Activated gamma-delta T cell treated with Interleukin-2 at 50 U/mL for 16 hours (primary cell): ENCODE results near the gene TEX12.
"Not testable (repeated sequence)": the region's sequence is repeated elsewhere in the genome, so short reads cannot be mapped to it uniquely, and the experiment has no call there.

ENCODE experiments used
- DNase-seq: peaks from one replicate; pipeline ENCODE4 v3.0.0-alpha.2; 2020

TEX12 gene, protein sequence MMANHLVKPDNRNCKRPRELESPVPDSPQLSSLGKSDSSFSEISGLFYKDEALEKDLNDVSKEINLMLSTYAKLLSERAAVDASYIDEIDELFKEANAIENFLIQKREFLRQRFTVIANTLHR

DNA sequence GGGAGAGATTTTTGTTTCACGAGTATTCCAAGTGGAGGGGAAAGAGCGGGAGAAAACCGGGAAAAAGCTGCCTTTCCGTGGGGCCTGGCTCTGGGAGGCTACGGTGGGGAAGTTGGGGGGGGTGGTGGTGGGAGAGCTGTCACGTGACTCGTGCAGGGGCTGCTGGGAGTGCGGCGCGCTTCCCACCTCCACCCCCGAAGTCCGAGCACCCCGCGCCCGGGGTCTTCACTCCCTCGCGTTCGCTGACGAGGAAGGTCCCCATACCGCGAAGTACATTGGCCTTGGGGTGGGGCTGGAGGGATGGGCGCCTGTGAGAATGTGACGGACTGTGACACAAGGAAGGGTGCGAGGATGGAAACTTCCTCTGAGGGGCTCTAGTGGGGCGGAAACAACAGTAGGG is at the start of gene TEX12:
TSS of gene TEX12 (plus strand) at position 228 of the 400 bp plus-strand sequence. CDS start 1,897 bp downstream, outside the sequence.
- DNase-seq, result no peak

DNA sequence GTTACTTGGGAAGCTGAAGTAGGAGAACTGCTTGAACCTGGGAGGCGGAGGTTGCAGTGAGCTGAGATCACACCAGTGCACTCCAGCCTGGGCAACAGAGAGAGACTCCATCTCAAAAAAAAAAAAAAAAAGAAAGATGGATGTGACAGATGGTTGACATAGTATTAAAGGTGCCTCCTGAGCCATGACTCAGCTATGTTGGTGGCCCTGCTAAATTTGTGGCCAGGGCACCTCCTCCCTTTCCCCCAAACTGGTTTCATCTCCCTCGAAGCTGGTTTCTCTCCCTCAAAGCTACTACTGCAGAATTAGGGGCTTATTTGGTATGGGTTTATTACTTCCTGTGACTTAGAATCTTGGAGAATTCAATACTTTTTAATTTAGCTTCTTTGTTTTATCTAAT is 49.0 kb upstream of the TEX12 start:
- DNase-seq, result no peak

DNA sequence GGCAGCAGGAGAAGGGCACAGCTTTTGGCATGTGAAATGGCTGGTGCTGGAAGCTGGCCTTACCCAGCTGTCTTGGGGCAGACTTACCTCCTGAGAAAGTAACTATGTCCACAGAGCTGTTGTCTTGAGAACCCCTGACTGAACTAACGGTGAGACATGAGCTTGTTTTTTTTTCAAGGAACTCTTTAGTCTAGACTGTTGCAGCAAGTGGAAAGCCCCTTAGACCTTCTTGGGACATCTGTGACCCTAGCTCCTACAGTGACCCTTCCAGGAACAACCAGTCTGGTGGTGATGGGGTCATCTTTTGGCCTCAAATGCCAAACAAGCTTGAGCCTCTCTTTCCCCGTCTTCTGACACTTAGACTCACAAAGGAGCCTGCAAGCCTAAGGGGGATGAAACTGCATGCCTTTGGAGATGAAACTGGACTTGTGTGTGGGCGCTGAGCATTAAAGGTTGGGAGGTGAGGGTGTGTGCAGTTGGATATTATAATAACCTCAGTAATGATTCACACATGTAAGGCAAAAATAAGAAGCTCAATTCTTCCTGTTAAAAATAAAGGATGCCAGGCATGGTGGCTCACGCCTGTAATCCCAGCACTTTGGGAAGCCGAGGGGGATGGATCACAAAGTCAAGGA is 45.1 kb upstream of the TEX12 start:
- DNase-seq, result no peak

DNA sequence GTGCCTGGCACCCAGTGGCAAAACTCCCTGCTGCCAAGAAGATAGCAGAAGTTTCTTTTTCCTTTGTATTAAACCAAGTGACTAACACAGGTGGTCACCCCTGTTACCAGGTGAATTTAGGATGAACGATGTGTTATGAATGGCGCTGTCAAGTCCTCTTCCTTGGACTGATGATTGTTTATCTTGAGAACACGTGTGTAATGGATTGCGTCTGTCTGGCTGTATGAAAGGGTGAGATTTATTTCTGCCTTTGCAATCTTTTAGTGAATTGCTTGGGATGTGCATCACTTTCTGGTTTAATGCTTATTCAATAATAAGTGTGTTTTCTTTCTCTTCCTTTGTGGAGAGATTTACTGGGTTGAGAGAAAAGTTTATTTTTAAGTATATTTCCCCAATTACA is 44.0 kb upstream of the TEX12 start:
- no peak for DNase-seq

DNA sequence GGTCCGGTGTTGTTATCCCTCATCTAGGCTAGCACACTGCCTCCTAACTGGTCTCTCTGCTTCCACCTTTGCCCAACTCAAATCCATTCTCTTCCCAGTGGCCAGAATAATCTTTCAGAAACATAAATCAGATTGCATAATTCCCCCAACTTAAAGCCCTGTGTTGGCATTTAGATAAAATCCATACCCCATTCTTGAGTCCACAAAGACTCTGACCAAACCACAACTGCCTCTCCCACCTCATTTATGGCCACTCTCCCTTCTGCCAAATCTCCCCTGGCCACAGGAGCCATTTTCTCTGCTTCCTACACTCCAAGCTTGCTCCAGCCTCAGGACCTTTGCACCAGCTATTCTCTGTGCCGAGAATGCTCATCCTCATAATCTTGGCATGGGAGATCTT is 40.1 kb upstream of the TEX12 start:
- DNase-seq, result no peak

DNA sequence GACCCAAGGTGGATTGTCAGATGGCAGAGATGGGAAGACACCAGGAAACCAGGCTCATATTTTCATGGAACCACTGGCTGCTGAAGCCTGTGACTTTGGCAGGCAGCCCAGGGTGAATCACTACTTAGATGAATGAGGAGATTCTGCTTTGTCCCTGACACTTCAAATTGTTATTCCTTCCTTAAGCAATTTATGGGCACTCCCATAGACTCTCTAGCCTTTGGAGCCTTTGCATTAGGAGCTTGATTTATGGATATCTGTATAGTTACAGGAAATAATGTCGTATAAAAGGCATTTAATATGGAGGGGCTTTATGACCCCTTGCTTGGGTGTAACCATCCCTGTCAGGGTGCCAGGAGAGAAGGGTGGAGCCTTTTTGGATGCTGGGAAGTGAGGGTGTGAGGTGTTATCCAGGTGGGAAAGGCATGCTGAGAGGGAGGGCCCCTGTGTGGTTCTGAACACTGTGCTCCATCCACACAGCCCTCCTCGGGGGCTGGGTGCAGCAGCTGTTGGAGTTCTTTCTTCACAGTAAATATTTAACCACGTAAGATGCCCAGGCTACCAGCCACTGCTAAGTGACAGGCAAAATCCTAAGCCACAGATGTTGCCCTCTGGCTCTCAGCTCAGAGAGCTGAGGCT is 38.6 kb upstream of the TEX12 start:
- DNase-seq, result no peak

DNA sequence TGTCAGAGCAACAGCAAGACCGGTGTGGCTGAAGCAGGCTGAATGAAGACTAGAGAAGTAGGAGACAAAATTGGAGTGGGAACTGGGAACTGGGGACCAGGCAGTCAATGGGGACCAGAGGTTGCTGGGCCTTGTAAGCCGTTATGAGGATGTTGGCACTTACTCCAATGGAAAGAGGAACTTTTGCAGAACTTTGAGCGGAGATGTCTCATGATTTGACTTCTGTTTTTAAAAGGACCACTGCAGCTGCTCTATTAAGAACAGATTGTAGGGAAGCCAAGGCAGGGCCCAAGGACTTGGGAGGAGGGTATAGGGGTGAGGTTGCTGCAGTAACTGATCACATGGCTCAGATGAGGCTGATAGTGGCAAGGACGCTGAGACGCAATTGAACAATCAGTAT is 37.5 kb upstream of the TEX12 start:
- DNase-seq, result no peak

DNA sequence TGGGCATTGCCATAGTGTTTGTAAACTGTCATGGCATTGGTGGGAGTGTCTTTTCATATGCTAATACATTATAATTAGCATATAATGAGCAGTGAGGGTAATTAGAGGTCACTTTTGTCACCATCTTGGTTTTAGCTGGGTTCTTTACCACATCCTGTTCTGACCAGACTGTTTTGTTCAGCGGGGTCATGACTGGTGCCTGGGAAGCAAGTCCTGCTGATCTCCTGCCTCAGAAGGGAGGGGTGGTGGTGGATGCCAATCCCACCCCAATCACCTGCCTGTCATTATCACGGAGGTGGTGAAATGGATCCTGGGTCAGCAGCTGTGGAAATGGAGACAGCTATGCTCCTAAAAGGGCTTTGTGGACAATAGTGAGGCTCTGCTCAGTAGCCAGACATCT is 34.4 kb upstream of the TEX12 start:
- DNase-seq, result no peak

DNA sequence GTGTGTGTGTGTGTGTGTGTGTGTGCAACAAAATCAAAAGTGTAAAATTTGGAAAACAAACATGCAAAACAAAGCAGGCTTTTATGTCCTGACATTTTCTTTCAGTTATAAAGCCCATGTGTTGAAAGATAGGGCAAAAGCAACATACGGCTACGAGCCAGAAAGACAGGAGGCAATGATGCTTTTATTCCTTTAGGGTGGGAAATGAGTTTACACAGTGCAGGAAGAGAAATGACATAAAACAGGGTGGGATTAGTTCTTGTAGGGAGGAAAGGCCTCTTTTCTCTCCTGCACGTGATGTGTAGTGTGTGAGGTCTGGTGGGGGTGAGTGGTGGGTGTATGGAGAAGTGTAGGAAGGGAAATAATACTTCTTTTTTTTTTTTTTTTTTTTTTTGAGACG is 32.7 kb upstream of the TEX12 start:
- no peak for DNase-seq

DNA sequence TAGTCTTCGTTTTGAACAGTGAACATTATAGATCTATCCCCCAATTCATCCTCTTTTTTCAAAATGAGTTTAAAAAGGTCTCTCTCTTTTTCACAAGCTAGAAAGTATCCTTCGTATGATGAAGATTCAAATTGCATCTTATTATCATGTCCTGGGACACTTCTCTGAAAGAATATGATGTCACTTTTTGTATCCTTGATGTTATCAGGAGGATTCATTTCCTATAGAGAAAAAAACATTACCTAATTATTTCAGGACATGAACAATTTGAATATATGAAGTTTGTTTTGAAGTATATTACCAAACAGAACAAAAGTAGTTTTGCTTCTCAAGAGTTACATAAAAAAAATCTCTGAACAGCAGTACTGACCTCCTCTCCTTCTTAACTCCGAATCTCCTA is 23.6 kb upstream of the TEX12 start:
- DNase-seq, result no peak

DNA sequence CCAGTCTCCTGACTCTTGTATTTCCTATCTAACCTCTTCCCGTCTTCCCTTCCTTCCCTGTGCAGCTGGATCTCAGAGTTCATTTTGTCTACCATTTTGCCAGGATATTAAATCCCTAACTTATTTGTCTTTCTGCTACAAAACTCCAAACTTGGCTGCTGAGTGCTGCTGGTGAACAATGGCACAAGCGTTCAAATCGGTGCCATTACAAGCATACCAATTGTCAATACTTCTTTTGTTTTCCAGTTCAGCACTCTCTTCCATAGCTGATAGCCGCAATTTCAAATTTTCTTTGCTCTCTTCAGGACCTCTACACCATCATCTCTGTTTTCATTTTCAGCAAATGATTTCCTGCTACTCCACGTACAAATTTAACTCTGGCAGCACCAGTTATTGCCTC is 16.7 kb upstream of the TEX12 start:
- DNase-seq, result no peak

DNA sequence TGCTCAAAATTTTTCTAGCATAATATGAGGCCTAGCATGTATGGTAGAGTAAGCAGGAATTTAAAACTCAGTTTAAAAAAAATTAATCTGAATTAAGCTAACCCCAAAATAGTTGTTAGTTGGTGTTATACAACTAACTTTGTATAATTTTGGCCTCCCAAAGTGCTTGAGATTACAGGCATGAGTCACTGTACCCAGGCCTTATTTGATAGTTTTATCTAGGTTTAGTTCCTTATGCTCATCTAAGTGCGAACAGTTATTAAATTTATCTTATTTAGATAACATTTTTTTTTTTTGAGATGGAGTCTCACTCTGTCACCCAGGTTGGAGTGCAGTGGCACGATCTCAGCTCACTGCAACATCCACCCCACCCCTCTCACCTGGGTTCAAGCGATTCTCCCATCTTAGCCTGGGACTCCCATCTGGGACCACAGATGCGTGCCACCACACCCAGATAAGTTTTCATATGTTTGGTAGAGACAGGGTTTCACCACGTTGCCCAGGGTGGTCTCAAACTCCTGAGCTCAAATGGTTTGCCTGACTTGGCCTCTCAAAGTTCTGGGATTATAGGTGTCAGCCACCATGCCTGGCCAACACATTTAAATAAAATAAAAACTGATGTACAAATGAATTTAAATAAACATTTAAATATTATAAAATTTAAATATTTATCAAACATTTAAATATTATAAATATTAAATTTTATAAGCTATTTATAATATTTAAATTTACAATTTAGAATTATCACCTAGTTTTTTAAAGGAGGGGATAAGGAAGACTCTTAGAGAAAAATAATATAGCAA is 10.8 kb upstream of the TEX12 start:
- DNase-seq, result no peak

DNA sequence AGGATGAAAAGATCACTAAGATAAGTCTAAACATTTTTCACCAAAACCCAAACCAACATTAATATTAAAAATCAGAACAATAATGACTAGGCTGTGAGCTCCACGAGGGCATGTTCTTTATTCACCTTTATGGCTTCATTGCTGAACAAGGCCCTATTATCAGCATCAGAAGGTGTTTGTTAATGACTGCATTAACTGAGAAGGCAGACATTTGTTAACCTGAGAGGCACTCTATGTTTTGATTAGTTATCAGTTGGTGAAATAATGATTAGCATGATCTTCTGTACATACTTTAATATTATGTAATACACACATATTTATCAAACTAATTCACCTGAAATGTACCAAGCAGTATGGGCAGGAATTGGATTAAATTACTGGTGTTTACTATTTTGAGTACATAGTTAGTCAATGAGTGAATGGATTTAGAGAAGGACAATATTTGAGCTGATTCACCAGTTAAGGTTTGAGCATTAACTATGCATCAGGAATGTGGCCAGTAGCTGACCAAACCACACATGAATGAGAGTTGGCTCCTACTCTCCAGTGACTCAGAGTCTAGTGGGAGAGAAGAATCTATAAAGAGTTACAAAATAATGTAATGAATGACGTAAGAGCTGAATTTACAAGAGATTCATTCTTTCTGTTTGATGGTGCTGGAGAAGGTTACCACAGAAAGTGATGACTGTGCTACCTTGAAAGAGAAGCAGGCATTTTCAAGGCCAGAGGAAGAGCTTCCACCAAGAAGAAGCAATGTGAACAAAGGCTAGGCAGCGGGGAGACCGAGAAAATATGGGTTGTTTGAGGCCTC is 10.0 kb upstream of the TEX12 start:
- DNase-seq, result no peak

DNA sequence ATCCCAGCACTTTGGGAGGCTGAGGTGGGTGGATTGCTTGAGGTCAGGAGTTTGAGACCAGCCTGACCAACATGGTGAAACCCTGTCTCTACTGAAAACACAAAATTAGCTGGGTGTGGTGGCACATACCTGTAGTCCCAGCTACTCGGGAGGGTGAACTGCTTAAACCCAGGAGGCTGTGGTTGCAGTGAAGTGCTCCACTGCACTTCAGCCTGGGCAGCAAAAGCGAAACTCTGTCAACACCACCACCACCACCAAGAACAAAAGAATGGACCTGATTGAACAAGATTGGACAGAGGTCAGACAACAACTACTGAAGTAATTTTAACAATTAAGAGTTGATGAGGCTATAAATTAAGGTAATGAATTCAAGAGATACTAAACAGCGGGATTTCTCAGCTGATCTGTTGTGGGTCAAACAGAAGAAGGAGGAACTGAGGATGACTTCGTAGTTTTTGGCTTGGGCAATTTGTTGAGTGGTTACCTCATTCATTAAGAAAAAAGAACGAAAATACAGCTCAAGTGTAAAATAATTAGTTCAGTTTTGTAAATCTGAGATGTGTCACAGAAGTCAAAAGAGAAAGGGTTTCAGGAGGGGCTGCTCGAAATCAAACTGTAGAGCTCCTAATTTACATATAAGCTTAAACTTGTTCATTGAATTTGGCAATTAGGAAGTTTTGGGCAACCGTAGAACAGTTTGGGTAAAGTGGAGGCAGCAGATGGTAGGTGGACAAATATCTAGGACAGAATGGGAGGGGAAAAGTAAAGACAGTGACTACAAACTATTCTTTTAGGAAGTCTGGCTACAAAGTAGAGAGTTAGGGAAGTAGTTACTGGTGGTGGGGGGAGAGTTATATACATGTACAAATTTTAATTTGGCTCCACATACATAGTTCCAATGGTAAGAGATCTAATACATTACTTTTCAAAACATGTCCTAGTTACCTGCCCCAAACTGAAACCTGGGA is 7.8 kb upstream of the TEX12 start:
- DNase-seq, result no peak

DNA sequence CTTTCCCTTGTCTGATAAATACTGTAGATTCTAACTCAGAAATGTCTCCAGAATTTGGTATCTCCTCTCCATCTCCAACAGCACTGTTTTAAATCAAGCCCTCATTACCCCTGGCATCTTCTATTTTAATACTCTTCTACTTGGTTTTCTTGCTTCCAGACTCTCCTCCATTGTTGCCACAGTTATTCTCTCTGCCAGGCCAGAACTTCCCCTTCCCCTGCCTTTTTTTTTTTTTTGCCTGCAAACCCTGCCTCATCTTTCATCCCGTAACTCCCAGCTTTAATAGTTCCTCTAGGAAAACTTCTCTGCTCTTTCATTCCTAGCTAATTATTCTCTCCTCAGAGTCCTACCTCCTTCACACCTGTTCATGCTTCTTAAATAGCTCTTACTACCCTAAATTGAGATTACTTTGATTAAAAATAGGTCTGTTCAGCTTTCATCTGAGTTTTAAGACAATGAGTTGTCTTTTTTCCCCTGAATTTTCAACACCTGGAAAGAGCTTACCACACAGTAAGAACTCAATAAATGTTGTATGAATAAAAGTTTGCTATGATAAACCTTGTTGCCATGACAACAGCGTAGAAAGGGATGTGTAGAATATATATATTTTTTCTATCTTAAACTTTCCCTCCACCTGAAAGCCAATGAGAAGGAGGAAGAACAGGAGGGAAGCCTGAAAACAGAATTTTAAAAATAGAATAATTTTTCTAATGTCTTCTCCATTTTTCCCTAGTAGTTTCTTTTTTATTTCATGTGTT is 6.9 kb upstream of the TEX12 start:
- no peak for DNase-seq

DNA sequence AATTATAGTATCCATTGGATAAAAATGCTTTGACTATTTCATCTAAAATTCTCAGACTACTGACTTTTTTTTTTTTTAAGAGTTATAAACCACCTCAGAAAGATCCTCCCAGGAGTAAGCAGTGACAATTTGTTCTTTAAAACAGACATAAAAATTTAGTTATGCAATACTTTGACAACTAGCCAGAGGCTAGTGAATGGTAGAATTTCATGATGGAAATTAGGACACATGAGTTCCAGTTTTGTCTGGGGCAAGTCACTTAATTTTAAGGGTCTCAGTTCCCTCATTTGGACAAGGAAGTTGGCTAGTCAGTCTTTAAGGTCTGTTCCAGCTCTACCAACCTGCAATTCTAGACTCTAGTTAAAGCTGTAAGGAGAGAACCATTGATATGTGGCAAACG is 6.2 kb upstream of the TEX12 start:
- DNase-seq, result no peak

DNA sequence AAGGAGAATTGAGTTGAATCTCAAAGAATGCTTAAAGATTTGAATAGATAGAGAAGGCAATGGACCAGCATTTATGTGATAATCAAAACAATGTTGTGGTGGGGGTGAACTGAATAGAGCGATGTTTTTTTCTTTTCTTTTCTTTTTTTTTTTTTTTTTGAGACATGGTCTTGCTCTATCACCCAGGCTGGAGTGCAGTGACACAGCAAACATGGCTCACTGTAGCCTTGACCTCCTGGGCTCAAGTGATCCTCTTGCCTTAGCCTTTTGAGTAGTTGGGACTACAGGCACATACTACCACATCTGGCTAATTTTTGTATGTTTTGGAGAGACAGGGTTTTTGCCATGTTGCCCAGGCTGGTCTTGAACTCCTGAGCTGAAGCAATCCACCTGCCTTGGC is 5.0 kb upstream of the TEX12 start:
- DNase-seq, result not testable (repeated sequence)

DNA sequence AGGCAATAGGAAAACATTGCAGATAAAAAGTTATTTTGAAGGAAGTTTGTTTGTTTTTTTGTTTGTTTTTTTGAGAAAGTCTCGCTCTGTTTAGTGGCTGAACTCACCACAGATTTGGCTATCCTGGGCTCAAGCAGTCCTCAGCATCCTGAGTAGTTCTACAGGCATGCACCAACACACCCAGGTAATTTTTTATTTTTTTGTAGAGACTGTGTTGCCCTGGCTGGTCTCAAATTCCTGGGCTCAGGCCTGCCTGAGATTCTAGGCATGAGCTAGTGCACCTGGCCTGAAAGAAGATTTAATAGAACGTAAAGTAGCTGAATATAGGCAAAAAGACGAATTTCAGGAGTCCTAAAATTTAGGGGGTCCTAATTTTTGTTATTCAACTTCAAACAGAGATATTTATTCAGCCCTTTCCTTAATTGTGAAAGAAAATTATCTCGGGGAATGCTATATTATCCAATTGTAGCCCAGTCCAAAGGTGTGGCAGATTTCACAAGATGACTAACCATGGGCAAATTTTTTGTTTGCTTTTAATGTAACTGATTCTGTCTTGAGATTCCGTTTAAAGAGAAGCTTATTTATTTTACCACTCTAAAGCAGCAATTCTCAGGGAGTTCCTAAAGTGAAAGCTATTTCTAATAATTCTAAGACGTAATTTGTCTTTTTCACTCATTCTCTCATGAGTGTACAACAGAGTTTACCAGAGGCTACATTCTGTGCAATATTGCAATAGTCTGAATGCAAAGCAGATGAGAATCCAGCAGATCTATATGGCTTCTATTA is 4.2 kb upstream of the TEX12 start:
- no peak for DNase-seq

DNA sequence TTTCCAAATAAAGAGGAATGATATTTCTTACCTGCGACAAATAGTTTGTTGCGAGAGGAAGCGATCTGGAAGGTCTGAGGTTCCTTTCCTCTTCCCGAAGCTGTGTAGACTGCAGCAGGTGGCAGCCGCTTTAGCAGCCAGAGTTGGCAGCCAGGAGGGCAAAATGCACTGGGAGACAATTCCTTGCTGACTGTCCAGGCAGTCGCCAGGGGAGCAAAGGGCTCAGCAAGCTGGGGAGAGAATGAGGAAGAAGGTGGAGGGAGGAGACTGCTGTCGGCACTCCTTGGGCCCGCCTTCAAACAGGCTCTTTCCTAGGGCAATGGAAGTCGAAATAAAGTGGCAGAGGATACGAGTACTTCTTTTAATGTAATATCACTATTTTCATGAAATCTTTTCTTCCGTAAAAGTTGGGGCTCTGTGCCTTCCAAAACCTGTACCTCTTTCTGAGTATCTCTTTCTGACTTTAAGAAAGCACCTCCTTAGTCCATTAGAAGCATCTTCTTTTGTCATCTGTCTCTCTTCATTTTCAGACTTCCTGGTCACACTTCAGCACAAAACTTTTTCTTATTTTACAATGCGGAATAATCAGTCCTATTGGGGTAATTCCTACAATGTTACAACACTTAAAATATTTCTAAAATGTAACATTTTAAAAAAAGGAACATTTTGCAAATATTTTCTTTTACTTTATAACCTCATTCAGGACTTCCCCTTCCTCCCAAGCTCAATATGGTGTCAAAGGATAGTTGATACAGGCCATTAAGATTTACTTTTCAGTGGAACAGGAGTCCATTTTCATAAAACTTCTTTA is 3.1 kb upstream of the TEX12 start, which contains the start of gene IL18:
TSS of gene IL18 (minus strand) at position 220 of the 811 bp plus-strand sequence. CDS start 9,041 bp downstream, outside the sequence.
- DNase-seq, result no peak
